ENCODE data around the gene SCLT1.

The SCLT1 gene

DNA sequence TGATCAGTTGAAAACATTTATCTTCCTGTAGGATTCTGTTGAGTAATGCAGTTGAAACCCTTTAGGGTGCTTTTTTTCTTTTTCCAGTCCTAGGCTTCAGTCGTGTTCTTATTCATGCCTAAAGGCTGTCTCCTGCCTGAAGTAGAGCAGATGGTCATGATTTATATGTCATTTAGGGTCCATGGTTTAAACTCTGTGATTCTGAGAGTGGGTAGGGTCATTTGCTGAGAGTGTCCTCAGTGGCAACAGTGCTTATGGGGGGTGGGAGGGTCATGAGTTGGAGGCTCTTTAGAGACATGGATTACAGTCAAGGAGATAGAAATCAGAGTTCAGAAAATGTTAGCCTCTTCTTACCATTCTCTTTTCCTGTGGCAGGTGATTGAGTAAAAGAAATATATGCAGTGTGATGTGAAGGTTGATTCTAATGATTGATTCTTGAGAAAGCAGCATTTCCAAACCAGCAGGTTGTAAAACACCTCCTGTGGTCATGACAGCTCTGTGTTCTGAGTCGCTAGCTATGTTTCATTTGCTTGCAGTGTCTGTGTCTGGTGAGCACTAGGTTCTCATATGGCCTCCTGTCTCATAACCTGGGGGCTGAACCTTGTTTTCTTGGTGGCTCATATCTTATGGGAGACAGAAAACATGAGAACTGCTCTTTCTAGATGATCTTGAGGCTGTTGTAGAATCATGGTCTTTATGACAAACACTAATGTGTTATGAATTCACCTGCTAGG is 223.4 kb downstream of the SCLT1 start:
- DNase-seq (ENCODE audit: low spot score), result no peak

DNA sequence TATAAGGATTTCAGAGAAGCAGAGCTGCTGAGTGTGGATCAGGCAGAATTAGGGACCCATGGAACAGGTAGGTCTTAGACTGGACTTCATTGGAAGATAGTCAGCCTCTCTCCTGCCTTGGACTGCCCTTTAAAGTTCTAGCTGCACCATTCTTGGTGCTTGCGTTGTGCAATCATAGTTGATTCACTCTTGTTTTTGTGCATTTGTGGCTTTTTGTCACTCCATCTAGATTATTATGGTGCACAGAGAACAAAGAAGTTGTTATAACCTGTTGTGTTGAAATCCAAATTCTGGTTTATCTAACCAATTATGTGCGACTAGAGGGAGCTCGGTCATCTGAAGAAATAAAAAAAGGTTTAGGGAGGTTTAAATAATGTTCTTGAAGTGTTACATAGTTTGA is 224.6 kb downstream of the SCLT1 start:
- no peak for DNase-seq (ENCODE audit: low spot score)

DNA sequence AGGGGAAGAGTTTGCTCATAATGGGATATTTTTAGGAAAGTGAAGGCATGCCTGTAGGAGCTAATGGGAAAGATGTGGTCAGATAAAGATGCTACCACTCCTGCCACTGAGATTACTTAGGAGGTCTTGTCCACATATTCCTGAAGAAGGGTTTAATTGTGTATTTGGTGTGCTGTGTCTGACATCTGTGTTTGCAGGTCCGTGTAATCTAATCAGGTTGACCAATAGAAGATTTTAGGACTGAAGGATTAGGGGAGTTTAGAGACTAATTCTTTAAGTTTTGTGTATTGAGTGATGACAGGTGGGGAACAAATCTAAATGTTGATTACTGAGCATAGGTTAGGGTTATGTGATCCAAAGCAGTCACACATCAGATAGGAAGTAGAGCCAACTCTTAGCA is 226.6 kb downstream of the SCLT1 start:
- DNase-seq (ENCODE audit: low spot score), result no peak

DNA sequence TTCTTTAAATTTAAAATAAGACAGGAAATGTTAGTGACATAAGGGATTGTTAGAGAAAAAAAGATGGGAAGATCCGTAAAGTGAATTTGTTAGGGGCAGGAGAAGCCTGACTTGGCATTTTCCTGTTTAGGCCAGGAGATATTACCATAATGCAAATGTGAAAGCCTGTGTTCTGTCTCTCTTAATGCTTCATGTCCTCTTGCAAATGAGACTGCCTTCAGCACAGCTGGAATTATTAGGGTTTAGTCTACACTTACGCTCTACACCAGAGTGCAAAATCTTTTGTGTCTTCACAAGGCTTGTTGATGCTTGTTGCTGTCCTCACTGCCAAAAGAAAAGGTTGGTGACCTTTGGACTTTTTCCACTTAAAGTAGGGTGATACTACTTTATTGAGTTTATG is 227.1 kb downstream of the SCLT1 start:
- DNase-seq (ENCODE audit: low spot score), result no peak

DNA sequence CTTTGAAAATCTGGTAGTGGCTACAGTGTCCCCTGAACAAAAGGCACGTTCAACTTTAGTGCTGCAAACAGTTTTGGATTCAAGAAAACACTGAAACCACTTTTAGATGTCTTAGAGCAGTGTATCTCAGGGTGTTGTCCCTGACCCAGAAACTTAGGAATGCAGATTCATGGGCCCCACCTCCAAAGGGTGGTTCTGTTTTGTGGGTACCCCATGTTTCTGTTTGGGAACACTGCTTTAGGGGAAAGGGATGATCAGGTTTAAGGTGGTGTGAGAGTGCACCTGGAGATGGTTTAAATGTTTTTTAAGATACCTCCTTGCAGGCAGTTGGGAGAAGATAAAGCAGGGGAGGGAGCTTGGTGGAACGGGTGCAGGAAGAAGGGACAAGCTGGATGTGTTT is 228.2 kb downstream of the SCLT1 start:
- DNase-seq (ENCODE audit: low spot score), result no peak

DNA sequence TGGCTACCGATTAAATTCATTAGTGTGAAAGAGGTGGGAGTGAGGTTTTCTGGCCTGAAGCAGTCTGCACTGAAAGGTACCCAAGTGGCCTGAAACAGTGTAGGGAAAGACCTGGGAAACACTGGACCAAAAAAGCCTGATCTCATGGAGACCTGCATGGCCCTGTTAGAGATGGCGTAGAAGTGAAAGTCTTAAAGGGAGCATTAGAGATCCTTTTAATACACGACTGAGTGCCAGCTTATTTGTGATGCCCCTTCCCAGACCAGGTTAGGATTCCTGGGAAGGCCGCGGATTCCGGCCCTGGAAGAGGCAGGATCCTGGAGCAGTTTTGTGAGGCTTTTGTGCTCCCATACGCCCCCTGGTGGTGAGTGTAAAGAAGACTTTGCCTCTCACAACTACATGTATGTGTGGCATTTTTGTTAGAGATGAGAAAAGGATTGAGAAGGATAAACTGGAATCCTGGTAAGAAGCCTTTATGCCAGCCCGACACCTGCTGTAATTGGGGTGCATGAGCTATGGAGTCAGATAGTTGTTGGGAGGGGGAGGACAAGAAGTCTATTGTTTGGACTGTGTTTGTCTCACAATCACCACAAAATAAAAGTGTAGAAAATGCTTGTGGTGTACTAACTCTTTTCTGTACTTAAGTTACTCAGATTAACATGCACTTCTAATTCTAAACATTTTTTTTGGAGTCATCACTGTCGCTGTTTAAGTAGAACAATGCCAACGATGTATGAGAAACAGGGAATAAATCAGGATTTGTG is 229.8 kb downstream of the SCLT1 start:
- DNase-seq (ENCODE audit: low spot score), result peak; percentile 92

DNA sequence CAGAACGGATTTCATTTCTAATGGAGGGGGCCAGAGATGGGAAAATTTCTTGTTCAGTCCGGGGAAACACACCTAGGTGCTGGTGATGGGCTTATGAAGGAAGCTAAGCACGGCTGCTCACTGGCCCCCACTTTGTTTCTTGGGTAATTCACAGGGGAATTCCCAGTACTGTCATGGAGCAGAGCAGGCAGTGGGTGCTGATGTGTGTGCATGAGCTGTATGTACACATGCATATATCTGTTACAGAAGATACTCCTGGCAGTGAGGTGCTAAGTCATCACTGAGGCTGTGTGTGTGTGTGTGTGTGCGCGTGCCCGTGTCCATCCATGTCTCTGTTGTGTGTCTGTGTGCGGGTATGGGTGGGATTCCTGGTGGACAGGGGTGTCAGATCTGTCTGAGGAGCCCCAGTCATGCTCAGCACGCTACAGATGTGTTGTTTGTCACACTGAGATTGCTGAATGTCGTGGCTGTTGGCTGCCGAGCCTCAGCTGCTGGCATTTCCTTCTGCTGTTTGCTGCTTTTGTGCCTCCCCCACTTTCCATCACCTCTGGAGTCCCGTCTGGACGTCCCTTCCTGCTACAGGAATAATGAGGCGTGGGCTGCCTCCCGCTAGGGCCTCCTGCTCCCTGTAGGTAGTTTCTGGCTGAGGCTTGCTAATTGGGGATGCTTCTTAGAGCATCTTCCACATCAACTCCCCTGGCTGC is 230.6 kb downstream of the SCLT1 start:
- DNase-seq (ENCODE audit: low spot score), result no peak

DNA sequence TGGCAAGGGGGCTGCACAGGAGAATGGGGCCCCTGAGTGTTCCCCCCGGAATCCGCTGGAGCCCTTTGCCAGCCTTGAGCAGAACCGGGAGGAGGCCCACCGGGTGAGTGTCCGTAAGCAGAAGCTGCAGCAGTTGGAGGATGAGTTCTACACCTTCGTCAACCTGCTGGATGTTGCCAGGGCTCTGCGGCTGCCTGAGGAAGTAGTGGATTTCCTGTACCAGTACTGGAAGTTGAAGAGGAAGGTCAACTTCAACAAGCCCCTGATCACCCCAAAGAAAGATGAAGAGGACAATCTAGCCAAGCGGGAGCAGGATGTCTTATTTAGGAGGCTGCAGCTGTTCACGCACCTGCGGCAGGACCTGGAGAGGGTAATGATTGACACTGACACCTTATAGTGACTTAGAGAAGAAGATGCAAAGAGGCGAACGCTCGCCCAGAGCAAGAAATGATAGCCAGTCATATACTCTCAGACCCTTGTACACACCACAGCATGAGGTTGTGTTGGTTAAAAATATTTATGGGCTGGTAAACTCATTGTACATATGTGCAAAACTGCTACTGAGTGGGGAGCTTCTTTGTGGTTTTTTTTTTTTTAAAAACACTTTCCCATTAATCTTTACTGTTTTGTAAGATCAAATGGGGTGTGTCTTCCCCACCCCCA is 231.4 kb downstream of the SCLT1 start:
- no peak for DNase-seq (ENCODE audit: low spot score)

DNA sequence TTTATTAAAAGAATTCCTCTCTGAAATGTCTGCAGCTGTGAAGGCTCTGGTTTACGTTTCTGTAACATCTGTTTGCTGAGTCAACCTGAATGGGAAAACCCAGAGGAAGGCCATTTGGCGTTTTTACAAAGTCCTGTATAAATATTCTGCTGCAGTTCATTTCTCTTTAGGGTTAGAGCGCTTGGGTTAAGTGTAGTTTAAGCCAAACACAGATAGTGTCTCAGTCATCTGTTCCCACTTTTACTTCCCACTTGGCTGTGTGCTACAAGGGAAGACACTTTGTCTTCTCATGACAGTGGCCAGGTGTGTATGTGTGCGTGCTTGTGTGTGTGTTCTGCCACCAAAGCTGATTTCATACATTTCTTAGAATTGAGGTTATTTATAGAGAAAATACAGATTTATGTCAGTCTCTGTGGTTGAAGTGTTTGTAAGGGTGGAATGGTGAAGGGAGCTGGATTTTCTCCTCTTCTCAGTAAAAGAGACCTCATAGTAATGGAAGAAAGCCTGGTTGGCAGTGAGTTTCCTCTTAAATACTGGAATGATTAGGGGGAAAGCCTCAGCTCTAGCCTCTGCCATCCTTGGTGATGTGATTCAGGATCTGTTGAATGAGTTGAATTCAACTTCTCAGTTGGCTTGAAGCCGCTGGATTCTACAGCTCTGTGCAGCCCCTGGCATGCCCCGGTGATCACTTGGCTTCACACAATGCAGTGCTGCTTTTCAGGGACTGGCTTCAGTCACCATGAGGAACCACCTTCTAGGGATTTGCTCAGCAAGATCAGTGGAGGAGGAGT is 233.3 kb downstream of the SCLT1 start:
- no peak for DNase-seq (ENCODE audit: low spot score)

DNA sequence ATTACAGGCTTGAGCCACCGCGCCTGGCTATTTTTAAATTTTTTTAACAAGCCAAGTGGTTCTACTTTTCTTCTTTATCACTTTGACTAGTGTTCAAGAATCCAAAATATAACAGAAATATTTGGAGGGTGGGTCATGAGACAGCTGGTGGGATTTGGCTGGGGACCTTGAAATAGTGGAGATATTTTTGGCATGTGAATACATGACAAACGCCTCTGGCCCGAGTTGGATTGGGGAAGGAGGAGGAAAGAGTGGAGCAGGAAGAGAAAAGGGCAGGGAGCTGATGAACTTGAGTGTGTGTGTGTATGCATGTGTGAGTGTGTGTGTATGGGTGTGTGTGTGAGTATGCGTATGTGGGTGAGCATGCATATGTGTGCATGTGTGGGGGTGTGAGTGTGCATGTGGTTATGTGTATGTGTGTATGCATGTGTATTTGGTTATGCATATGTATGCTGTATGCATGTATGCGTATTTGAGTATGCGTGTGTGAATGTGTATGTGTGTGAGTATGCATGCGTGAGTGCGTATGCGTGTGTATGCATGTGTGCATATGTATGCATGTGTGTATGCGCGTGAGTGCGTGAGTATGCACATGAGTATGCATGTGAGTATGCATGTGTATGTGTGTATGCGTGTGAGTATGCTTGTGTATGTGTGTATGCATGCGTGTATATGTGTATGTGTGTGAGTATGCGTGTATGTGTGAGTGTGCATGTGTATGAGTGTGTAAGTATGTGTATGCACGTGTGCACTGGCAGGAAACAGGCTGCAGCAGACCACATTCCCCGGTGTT is 234.3 kb downstream of the SCLT1 start:
- DNase-seq (ENCODE audit: low spot score), result no peak

DNA sequence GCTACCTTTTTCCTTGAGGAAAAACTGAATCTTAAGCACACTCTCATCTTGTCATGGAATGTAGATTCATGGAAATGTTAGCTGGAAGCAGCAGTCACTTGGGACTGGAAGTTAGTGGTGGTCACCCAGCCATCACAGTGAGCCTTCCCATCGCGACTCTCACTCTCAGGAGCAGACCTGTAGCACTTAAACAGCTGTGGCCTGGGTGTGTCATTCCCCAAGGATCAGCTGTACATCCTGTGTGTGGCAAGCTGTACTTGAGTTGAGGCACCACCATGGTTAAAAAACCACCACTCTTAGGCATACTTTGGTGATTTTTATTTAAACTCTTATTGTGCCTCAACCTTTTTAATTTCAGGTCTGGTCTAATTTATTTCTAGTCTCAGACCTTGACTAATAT is 237.1 kb downstream of the SCLT1 start:
- no peak for DNase-seq (ENCODE audit: low spot score)

DNA sequence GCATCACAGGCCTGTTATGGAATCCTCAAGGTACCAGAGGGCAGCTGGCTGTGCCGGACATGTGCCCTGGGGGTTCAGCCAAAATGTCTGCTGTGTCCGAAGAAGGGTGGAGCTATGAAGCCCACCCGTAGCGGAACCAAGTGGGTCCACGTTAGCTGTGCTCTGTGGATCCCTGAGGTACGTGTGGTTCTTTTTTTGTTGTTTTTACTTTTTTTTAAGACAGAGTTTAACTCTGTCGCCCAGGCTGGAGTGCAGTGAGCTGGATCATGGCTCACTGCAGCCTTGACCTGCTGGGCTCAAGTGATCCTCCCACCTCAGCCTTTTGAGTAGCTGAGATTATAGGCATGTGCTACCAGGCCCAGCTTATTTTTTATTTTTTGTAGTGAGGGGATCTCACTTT is 237.7 kb downstream of the SCLT1 start:
- no peak for DNase-seq (ENCODE audit: low spot score)

DNA sequence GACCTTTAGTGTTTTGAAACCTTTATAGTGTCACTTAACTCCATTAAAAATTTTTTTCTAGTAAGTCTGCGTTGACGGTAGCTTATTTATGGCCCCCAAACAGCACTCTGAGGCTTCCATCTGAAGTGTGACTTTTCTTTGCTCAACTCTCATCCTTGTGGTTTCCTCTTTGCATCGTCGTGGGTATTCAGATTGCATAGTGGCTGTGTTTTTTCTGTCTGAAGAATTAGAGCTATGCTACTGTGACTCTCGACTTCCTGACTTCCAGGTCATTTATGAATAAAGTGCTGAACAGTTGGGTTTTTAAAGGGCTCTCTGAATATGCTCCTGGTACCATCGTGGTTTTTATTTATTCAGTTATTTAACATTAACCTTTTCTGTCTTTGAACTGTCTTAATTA is 238.9 kb downstream of the SCLT1 start:
- DNase-seq (ENCODE audit: low spot score), result no peak

DNA sequence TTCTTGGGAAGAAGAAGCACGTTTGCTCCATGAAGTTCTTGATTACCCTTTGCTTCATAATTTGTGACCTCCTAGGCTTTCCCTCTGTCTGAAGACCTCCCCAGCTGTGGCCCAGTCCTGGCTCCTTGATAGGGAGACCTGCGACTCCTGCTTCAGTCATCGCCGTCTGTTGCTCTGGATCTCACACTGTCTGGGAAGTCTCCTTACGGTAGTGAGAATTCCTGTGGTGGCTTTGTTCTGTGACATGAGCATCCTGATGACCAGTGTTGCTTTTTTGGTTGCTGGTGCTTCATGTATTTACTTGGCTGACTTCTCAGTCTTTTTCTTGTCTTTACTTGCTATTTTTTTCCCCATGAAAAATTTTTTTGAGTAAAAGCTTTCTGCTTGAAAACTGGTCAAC is 239.6 kb downstream of the SCLT1 start:
- DNase-seq (ENCODE audit: low spot score), result no peak

DNA sequence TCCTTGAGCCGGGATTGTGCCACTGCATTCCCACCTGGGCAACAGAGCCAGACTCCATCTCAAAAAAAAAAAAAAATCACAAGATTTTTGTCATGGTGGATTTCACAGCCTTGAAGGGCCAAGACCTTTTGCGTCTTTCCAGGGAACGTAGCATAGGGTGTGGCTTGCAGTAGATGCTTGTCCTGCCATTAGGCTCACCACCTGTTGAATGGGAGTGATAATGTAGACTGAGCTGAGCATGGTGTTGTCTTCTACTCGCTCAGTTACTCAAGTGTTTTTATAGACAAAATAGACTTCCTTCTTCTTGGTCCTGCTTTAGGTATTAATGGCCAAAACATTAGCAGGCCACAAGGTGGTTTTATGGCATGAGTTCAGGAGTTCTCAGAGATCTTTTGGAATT is 243.1 kb downstream of the SCLT1 start:
- DNase-seq (ENCODE audit: low spot score), result no peak

DNA sequence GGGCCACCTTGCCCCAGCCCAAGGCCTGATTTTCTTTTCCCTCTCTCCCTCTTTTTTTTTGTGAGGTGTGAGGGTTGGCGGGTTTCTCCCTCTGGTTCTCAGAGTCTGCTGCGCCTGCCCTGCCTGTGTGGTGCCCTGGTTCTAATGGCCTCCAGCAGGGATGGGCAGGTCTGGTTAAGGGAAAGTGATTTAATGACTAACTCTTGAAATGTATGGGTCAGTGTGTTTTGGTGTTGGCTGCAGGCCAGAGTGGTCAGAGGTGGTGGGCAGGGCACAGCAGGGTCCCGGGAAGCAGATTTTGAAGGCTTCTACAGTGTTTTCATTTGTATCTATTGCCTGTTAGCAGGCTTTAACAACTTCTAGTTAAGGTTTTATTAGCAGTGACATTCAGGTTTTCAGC is 244.9 kb downstream of the SCLT1 start:
- DNase-seq (ENCODE audit: low spot score), result no peak

DNA sequence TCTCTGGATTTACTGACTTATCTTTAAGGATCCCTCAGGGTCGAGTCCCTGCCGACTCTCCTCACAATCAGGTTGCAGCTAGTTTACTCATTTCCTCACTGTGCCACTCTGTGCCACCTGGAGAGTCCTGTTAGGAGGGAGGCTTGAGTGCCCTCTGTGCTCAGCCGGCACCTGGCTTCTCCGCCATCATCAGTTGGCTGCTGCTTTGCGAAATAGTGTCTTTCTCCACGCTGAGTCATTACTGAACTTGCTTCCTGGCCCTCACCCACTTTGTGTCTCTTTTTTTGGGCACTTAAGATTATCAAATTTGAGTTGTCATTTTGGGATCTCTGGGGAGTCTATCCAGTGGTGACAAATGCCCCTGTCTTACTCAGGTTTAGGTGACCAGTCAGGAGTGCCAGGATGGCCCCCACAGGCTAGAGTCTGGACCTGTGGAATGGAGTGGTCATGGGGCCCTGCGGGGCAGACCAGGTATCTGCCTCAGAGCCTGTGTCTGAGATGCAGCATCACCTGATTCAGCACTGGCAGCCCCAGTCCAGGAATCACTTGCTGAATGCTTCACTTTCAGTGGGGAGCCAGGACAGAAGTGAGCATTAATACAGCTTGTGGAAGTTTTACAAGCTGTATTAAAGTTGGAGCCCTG is 246.1 kb downstream of the SCLT1 start:
- DNase-seq (ENCODE audit: low spot score), result no peak

DNA sequence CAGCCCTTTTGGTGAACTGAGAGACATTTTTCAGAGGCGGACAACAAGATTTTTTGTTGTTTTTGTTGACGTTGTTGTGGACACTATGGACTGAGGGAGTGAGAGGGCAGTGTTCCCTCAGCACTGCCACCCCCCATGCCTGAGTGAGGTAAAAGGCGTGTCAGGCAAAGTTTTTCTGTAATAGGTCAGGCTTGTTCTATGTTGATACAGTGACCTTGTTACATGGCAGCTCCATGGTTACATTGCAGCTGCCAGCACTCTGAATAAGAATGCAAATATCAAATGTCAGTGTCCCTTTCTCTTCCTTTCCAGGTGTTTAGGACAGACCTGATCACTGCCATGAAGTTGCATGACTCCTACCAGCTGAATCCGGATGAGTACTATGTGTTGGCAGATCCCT is 247.3 kb downstream of the SCLT1 start:
- no peak for DNase-seq (ENCODE audit: low spot score)

DNA sequence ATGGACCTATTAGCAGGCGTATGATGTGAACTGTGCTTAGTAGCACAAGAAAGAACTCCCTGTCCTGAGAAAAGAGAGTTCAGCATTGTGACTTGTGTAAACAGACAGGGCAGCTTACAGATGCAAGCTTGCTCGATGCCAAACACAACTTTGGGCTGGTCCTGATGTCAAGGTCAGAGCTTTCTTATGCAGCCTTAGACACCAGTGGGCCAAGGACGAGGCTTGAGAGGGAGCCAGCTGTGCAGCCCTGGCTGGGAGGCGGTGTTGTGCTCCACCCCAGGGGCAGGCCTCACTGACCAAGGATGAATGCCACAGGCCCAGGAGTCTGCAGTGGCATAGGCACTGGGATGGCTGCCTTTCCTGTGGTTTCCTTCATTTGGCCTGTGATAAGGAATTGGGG is 248.4 kb downstream of the SCLT1 start:
- DNase-seq (ENCODE audit: low spot score), result no peak

DNA sequence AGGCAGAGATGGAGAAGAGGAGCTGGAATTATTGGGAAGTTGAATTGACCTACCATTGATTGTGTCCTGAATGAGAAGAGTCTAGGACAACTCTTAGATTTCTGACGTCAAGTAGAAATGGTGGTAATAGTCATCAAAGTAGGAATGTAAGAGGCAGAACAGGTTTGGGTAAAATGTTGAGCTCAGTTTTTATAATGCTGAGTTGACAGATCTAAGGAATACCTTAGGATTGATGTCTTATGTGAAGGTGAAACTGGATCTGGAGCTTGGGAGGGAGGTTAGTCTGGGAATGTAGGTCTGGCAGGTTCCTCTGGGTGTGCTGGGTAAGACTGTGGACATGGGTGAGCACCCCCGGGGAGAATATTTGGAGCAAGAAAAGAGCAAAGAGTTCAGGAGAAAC is 251.9 kb downstream of the SCLT1 start:
- DNase-seq (ENCODE audit: low spot score), result no peak

Measured in cerebellar cortex (tissue), 1 donor.